ENCODE measurements around the gene MCL1.

Gene MCL1

DNA sequence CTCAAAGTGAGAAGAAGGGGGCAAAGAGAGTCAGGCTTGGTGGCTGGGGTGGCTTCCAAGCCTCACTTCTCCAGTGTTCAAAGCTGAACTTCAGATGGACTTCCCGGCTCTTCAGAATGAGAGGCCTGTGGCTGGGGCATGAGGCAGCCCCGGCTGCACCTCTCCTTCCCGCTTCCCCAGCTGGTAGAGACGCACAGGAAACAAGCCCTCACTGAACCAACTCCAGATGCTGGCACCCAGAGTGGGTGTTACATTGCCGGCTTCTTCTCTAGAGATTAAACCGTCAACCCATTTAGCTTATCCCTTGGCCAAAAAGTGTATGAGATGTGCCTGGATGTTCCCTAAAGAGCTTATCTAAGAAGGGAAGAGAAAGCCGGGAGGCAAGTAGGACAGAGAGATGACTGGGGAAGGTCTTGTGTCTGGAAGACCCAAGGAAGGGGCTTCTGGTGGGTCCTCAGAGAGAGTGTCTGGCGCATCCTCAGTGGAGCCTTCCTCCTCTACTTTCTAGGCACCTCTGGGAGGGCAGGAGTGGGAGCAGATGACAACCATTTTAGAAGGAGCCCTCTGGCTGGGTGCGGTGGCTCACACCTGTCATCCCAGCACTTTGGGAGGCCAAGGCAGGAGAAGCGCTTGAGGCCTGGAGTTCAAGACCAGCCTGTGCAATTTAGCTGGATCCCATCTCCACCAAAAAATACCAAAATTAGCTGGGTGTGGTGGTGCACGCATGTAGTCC lies 28.2 kb downstream of the MCL1 start:
- Histone ChIP-seq H3K36me3 (replicated peaks; ENCODE audit: low read depth, low read length) (no peaks in the 10 kb centered on the region), H4K20me1 (ENCODE audit: insufficient read depth, low read length) (no peaks in the 10 kb centered on the region), H3K9ac (ENCODE audit: low read length) (no peak overlapping the region), H3K9me3 (ENCODE audit: insufficient read depth, low read length) (no peaks in the 10 kb centered on the region), H3K4me1 (ENCODE audit: low read length) (peaks cover 11% of the 10 kb centered on the region), H2AFZ (ENCODE audit: low read depth, low read length) (no peak overlapping the region), H3K27me3 (ENCODE audit: low read depth, low read length) (peaks cover 23% of the 10 kb centered on the region), H3K27ac (ENCODE audit: low read length) (no peak overlapping the region), H3K4me3 (ENCODE audit: low read length) (no peak overlapping the region), H3K79me2 (ENCODE audit: low read length) (no peaks in the 10 kb centered on the region), H3K4me2 (ENCODE audit: low read length) (no peak overlapping the region)
- no peak for TF ChIP-seq EZH2phosphoT487 (IDR thresholded peaks at IDR 0.05; ENCODE audit: low read depth)
- TF ChIP-seq, protein P1, sequence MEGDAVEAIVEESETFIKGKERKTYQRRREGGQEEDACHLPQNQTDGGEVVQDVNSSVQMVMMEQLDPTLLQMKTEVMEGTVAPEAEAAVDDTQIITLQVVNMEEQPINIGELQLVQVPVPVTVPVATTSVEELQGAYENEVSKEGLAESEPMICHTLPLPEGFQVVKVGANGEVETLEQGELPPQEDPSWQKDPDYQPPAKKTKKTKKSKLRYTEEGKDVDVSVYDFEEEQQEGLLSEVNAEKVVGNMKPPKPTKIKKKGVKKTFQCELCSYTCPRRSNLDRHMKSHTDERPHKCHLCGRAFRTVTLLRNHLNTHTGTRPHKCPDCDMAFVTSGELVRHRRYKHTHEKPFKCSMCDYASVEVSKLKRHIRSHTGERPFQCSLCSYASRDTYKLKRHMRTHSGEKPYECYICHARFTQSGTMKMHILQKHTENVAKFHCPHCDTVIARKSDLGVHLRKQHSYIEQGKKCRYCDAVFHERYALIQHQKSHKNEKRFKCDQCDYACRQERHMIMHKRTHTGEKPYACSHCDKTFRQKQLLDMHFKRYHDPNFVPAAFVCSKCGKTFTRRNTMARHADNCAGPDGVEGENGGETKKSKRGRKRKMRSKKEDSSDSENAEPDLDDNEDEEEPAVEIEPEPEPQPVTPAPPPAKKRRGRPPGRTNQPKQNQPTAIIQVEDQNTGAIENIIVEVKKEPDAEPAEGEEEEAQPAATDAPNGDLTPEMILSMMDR (IDR thresholded peaks at IDR 0.05; ENCODE audit: low read depth, low read length) = no peak

DNA sequence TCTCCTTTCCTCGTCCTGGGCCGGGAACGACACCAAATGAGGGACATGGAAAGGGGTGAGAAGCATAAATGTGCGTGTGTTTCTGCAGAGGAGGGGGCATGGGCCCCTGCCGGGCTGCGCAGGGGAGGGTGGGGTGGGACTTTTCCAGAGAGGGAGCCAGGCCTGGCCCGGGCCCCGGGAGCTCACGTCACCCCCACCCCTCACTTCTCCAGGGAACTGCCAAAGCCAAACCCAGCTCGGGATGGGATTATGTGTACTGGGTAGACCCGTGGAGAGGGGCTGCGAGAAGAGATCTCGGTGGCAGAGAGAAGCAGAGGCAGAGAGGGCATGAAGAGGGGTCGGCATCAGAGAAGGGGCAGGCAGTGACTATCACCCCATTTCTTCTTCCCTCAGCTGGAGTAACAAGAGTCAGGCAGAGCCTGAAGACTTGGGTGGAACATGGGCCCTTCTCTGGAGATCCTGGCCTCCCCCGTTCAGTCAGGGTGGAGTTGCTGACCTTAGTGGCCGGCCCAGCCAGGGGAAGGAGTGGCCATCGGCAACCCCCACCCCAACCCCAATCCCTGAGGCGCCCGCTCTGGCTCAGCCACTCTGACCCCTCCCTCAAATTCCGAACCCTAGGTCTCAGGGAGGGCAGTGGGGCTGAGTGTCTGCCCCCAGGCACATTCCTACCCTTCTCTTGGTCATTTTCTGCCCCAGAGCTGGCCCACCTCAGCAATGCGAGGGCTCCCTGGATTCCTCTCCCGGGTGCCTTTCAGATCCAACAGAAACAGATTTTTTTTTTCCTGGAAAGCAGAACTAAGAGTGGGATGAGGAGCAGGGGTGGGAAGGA lies 29.0 kb downstream of the MCL1 start:
- Histone ChIP-seq H3K9me3 (ENCODE audit: insufficient read depth, low read length) (no peaks in the 10 kb centered on the region), H3K79me2 (ENCODE audit: low read length) (no peaks in the 10 kb centered on the region), H3K4me1 (ENCODE audit: low read length) (peaks cover 11% of the 10 kb centered on the region), H2AFZ (ENCODE audit: low read depth, low read length) (no peak overlapping the region), H3K4me3 (ENCODE audit: low read length) (no peak overlapping the region), H3K4me2 (ENCODE audit: low read length) (no peak overlapping the region), H4K20me1 (ENCODE audit: insufficient read depth, low read length) (no peaks in the 10 kb centered on the region), H3K9ac (ENCODE audit: low read length) (no peak overlapping the region), H3K36me3 (replicated peaks; ENCODE audit: low read depth, low read length) (no peaks in the 10 kb centered on the region), H3K27ac (ENCODE audit: low read length) (no peak overlapping the region), H3K27me3 (ENCODE audit: low read depth, low read length) (peaks cover 23% of the 10 kb centered on the region)
- TF ChIP-seq EZH2phosphoT487 (IDR thresholded peaks at IDR 0.05; ENCODE audit: low read depth) = no peak

DNA sequence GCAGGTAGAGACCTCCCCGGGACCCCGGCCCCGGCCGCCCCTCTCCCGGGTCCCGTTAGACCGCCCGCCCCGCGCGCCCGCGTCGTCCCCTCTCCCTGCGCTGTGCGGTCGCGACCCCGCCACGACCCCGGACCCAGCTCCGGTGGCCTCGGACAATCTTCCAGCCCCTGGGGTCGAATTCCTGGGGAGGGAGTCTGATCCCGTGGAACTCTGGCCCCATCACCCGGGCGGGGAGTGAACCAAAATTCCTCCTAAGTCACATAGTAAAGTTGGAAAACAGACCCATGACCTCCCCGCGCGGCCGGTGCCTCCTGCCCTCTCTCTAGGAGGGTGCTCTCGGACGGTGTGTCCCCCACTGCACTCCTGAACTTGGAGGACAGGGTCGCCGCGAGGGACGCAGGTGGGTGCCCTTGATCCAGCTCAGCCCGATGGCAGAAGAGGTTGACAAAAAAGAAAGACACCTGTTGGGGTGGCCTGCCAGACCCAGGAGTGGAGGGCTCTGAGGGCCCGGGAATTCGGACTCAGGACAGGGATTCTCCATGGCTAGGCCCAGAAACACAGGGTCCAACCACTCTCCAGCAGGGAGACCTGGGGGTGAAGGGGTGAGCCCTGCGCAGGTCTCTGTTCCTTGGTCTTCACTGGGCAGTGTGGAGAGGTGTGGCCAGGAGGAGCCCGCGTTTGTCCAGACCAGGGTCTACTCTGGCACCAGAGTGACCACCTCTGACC lies 29.8 kb downstream of the MCL1 start:
- Histone ChIP-seq H3K27ac (ENCODE audit: low read length) (no peak overlapping the region), H3K27me3 (ENCODE audit: low read depth, low read length) (peaks cover 23% of the 10 kb centered on the region), H2AFZ (ENCODE audit: low read depth, low read length) (no peak overlapping the region), H3K4me1 (ENCODE audit: low read length) (peaks cover 11% of the 10 kb centered on the region), H3K4me3 (ENCODE audit: low read length) (peak overlapping the region; percentile 84), H3K9me3 (ENCODE audit: insufficient read depth, low read length) (no peaks in the 10 kb centered on the region), H3K36me3 (replicated peaks; ENCODE audit: low read depth, low read length) (no peaks in the 10 kb centered on the region), H3K9ac (ENCODE audit: low read length) (no peak overlapping the region), H3K79me2 (ENCODE audit: low read length) (no peaks in the 10 kb centered on the region), H3K4me2 (ENCODE audit: low read length) (peak overlapping the region; percentile 32; the same call in 1 of the 2 replicates), H4K20me1 (ENCODE audit: insufficient read depth, low read length) (no peaks in the 10 kb centered on the region)
- no peak for TF ChIP-seq EZH2phosphoT487 (IDR thresholded peaks at IDR 0.05; ENCODE audit: low read depth)
- TF ChIP-seq, protein P1 (IDR thresholded peaks at IDR 0.05; ENCODE audit: low read depth, low read length) = no peak

DNA sequence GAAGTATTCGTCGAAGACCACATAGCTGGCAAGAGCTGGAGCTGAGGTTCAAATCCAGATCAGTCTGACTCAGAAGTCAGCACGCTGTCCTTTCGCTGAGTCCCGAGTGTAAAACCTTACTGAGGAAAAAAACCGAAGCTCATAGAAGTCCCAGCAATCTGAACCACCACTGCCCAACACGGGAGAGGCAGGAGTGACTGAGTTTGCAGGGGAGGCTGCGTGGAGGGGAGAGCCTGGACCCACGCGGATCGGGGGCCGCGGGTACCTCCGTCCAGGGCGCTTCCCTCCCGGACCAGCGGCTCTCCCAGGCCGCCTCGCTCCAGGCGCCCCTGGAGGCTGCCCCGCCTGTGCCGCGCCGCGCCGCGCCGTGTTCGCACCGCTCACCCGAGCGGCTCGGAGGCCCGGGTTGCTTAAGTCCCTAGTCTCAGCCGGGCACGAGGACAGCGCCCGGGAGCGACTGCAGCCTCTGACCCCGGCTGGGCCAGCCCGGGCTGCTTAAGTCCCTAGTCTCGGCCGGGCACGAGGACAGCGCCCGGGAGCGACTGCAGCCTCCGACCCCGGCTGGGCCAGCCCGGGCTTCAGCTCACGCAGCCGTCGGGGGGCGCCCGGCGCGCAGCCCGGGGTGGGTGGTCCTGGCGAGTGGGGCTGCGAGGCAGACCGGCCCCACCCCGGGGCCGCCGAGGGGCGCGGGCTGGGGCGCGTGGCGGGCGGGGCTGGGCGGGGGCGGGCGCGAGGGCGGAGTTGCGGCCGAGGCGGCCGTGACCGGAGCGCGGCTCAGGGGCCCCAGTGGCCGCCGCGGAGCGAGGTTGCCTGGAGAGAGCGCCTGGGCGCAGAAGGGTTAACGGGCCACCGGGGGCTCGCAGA lies 30.5 kb downstream of the MCL1 start, which contains the start of gene ADAMTSL4:
TSS of gene ADAMTSL4 (plus strand) at position 777 of the 864 bp plus-strand sequence. CDS start 2,881 bp downstream, outside the sequence.
- TF ChIP-seq EZH2phosphoT487 (IDR thresholded peaks at IDR 0.05; ENCODE audit: low read depth) = no peak
- TF ChIP-seq, protein P1 (IDR thresholded peaks at IDR 0.05; ENCODE audit: low read depth, low read length) = no peak
- H3K27ac ChIP-seq (ENCODE audit: low read length) = no peak within 1 kb of the TSS

More for the DNA sequence above, 30.5 kb downstream of the MCL1 start, which contains the start of gene ADAMTSL4:
- Histone ChIP-seq H3K4me3 (ENCODE audit: low read length) (peak within 1 kb of the TSS; percentile 84), H2AFZ (ENCODE audit: low read depth, low read length) (peak within 1 kb of the TSS; percentile 78), H3K9ac (ENCODE audit: low read length) (peak within 1 kb of the TSS; percentile 58), H3K4me1 (ENCODE audit: low read length) (peaks cover 11% of the 10 kb centered on the region), H4K20me1 (ENCODE audit: insufficient read depth, low read length) (no peaks in the 10 kb centered on the region), H3K36me3 (replicated peaks; ENCODE audit: low read depth, low read length) (no peaks in the 10 kb centered on the region), H3K27me3 (ENCODE audit: low read depth, low read length) (peaks cover 23% of the 10 kb centered on the region), H3K9me3 (ENCODE audit: insufficient read depth, low read length) (no peaks in the 10 kb centered on the region), H3K79me2 (ENCODE audit: low read length) (no peaks in the 10 kb centered on the region), H3K4me2 (ENCODE audit: low read length) (peak within 1 kb of the TSS; percentile 98)
